Muscle layer of duodenum (tissue), 2 donors: ENCODE results near the gene TXNIP.
"Not testable (repeated sequence)": the region's sequence is repeated elsewhere in the genome, so short reads cannot be mapped to it uniquely, and the experiment has no call there.

Experiments used
- H3K27ac ChIP-seq: one replicate; pipeline ENCODE4 v1.7.0; 2013; ENCODE audit warnings: mild to moderate bottlenecking, low read length
- H3K27me3 ChIP-seq: one replicate; pipeline ENCODE4 v1.7.0; 2013; ENCODE audit warnings: low read depth, mild to moderate bottlenecking, control low read depth, low read length
- H3K36me3 ChIP-seq, 2 donors: one replicate each; pipeline ENCODE4 v1.7.0; 2013; ENCODE audit warnings: low read length in 2 of 2, control low read depth in 1 of 2, mild to moderate bottlenecking in 1 of 2; ENCODE audit not compliant: insufficient read depth in 2 of 2, control insufficient read depth in 1 of 2
- H3K4me1 ChIP-seq, 2 donors: one replicate each; pipeline ENCODE4 v1.7.0; 2013; ENCODE audit warnings: low read length in 2 of 2, mild to moderate bottlenecking in 2 of 2, control low read depth in 1 of 2, moderate library complexity in 1 of 2; ENCODE audit not compliant: insufficient read depth in 2 of 2, control insufficient read depth in 1 of 2
- H3K4me3 ChIP-seq, 2 donors: one replicate each; pipeline ENCODE4 v1.7.0; 2013; ENCODE audit warnings: low read length in 2 of 2, low read depth in 1 of 2, mild to moderate bottlenecking in 1 of 2
- H3K9me3 ChIP-seq, 2 donors: one replicate each; pipeline ENCODE4 v1.7.0; 2013; ENCODE audit warnings: low read length in 2 of 2, control low read depth in 1 of 2, mild to moderate bottlenecking in 1 of 2; ENCODE audit not compliant: control insufficient read depth in 1 of 2
- donor health status: healthy.

TXNIP gene

GRCh38 chr1:145996433-145997015 lies at the start of gene TXNIP:
Gene TXNIP, minus strand, starts transcription at chr1:145996579. Its CDS starts 313 bp downstream, at chr1:145996266.
- H3K9me3 ChIP-seq = no peaks in the 10 kb centered on the region
- H3K4me1 ChIP-seq = peaks cover 14 to 30% of the 10 kb centered on the region in 2 donors
- H3K27ac ChIP-seq = peak within 1 kb of the TSS; percentile 99

GRCh38 chr1:146039844-146040194 lies 43.4 kb upstream of the TXNIP start:
- peaks cover 0 to 15% of the 10 kb centered on the region in 2 donors for H3K4me1 ChIP-seq
- no peak overlapping the region for H3K27ac ChIP-seq
- no peaks in the 10 kb centered on the region for H3K36me3 ChIP-seq
- H3K9me3 ChIP-seq = no peaks in the 10 kb centered on the region
- peak overlapping the region in 1 of 2 donors; percentile 87 for H3K4me3 ChIP-seq
- H3K27me3 ChIP-seq = no peaks in the 10 kb centered on the region

More at GRCh38 chr1:145996433-145997015, at the start of gene TXNIP:
- Histone ChIP-seq H3K27me3 (no peaks in the 10 kb centered on the region), H3K4me3 (peak within 1 kb of the TSS; percentile 99 to 100), H3K36me3 (peaks cover 30% of the 10 kb centered on the region in 2 donors)

- Histone ChIP-seq H3K27ac (peak overlapping the region; percentile 91), H3K4me1 (peaks cover 0 to 15% of the 10 kb centered on the region in 2 donors), H3K27me3 (no peaks in the 10 kb centered on the region), H3K9me3 (no peaks in the 10 kb centered on the region), H3K4me3 (peak overlapping the region; percentile 84 to 87), H3K36me3 (no peaks in the 10 kb centered on the region)
Observed at GRCh38 chr1:146036965-146037646, 40.7 kb upstream of the TXNIP start.

- Histone ChIP-seq H3K27me3 (no peaks in the 10 kb centered on the region), H3K9me3 (no peaks in the 10 kb centered on the region), H3K4me1 (peaks cover 0 to 15% of the 10 kb centered on the region in 2 donors), H3K4me3 (peak overlapping the region; percentile 84 to 87), H3K27ac (peak overlapping the region; percentile 91), H3K36me3 (no peaks in the 10 kb centered on the region)
Observed at GRCh38 chr1:146036241-146036964, 40.0 kb upstream of the TXNIP start.

- no peaks in the 10 kb centered on the region for H3K27me3 ChIP-seq
- H3K4me3 ChIP-seq = peak overlapping the region in 1 of 2 donors; percentile 87
- H3K4me1 ChIP-seq = peaks cover 0 to 15% of the 10 kb centered on the region in 2 donors
- H3K36me3 ChIP-seq = no peaks in the 10 kb centered on the region
- H3K27ac ChIP-seq = no peak overlapping the region
- no peaks in the 10 kb centered on the region for H3K9me3 ChIP-seq
Observed at GRCh38 chr1:146035048-146035423, 38.7 kb upstream of the TXNIP start.

GRCh38 chr1:146032631-146033219 lies 36.3 kb upstream of the TXNIP start:
- Histone ChIP-seq H3K9me3 (no peaks in the 10 kb centered on the region), H3K27ac (no peak overlapping the region), H3K4me1 (peaks cover 0 to 9% of the 10 kb centered on the region in 2 donors), H3K36me3 (no peaks in the 10 kb centered on the region), H3K4me3 (no peak overlapping the region), H3K27me3 (no peaks in the 10 kb centered on the region)

- Histone ChIP-seq H3K4me3 (no peak overlapping the region), H3K4me1 (peaks cover 0 to 5% of the 10 kb centered on the region in 2 donors), H3K27ac (no peak overlapping the region), H3K9me3 (no peaks in the 10 kb centered on the region), H3K36me3 (no peaks in the 10 kb centered on the region), H3K27me3 (no peaks in the 10 kb centered on the region)
Observed at GRCh38 chr1:146031476-146031875, 35.1 kb upstream of the TXNIP start.

- H3K36me3 ChIP-seq = no peaks in the 10 kb centered on the region
- H3K9me3 ChIP-seq = no peaks in the 10 kb centered on the region
- no peaks in the 10 kb centered on the region for H3K27me3 ChIP-seq
- H3K4me3 ChIP-seq = no peak overlapping the region
- no peaks in the 10 kb centered on the region for H3K4me1 ChIP-seq
- no peak overlapping the region for H3K27ac ChIP-seq
Observed at GRCh38 chr1:146029117-146029516, 32.7 kb upstream of the TXNIP start.

- H3K27me3 ChIP-seq, H3K4me3 ChIP-seq, H3K4me1 ChIP-seq, H3K36me3 ChIP-seq, H3K9me3 ChIP-seq, H3K27ac ChIP-seq: not testable (repeated sequence)
Observed at GRCh38 chr1:146026650-146027049, 30.3 kb upstream of the TXNIP start.

- H3K4me1 ChIP-seq = not testable (repeated sequence)
Observed at GRCh38 chr1:146025787-146026495, 29.6 kb upstream of the TXNIP start.

More at GRCh38 chr1:146025787-146026495, 29.6 kb upstream of the TXNIP start:
- not testable (repeated sequence) for H3K27me3 ChIP-seq, H3K4me3 ChIP-seq, H3K27ac ChIP-seq, H3K36me3 ChIP-seq, H3K9me3 ChIP-seq
